ENCODE measurements around the gene SLC12A7. TPM values are rescaled to one million over a fixed set of nuclear protein-coding genes. Genes with fewer than 3 reads are reported as not detected.
A peak's percentile ranks its signal among the peaks of the same experiment; 100 is the strongest.

The SLC12A7 gene
- total RNA-seq, 4 donors from 2014 or later: 8.6 to 29.0 (median 21.5) TPM

- 40% methylated on average over 4 of the region's 4 CpGs for whole genome bisulfite sequencing
- no peak for TF ChIP-seq POLR2AphosphoS5 (IDR thresholded peaks at IDR 0.05)
- no peak for TF ChIP-seq POLR2A (IDR thresholded peaks at IDR 0.05)
- TF ChIP-seq EP300 (IDR thresholded peaks at IDR 0.05): no peak
- no peak for TF ChIP-seq CTCF (IDR thresholded peaks at IDR 0.05)
- peak in 1 of 2 donors; percentile 37 for DNase-seq (ENCODE audit: low spot score in 2 of 2)
- no peaks in the 10 kb centered on the region for H3K9me3 ChIP-seq
- peaks cover 32% of the 10 kb centered on the region for H3K4me1 ChIP-seq
- H3K36me3 ChIP-seq: no peaks in the 10 kb centered on the region
- H3K27ac ChIP-seq: no peak overlapping the region
- no peak overlapping the region for H3K4me3 ChIP-seq
- peaks cover 56% of the 10 kb centered on the region for H3K27me3 ChIP-seq
These were observed 101.7 kb downstream of the SLC12A7 start for GRCh38 chr5:1010181-1010510.

GRCh38 chr5:1009359-1010180 lies 102.3 kb downstream of the SLC12A7 start:
- WGBS: 3% methylated on average over 40 of the region's 70 CpGs
- no peaks in the 10 kb centered on the region for H3K9me3 ChIP-seq
- no peaks in the 10 kb centered on the region for H3K36me3 ChIP-seq
- H3K4me1 ChIP-seq: peaks cover 38% of the 10 kb centered on the region
- H3K27ac ChIP-seq: no peak overlapping the region
- peak overlapping the region; percentile 64 for H3K4me3 ChIP-seq
- peak; percentile 62 to 70 for DNase-seq (ENCODE audit: low spot score in 2 of 2)
- TF ChIP-seq EP300 (IDR thresholded peaks at IDR 0.05): no peak
- no peak for TF ChIP-seq POLR2A (IDR thresholded peaks at IDR 0.05)
- TF ChIP-seq POLR2AphosphoS5 (IDR thresholded peaks at IDR 0.05): no peak
- TF ChIP-seq CTCF (IDR thresholded peaks at IDR 0.05): no peak
- H3K27me3 ChIP-seq: peaks cover 56% of the 10 kb centered on the region

GRCh38 chr5:1008451-1009358 lies 103.2 kb downstream of the SLC12A7 start, which contains the start of gene NKD2:
NKD2 (plus strand) TSS chr5:1008802; CDS start chr5:1009058, 256 bp downstream.
- DNase-seq (ENCODE audit: low spot score in 2 of 2): peak; percentile 71 to 76
- no peak for TF ChIP-seq POLR2A (IDR thresholded peaks at IDR 0.05)
- peak; percentile 63 to 74 for TF ChIP-seq CTCF (IDR thresholded peaks at IDR 0.05)

GRCh38 chr5:1007681-1008450 lies 104.0 kb downstream of the SLC12A7 start:
- H3K4me1 ChIP-seq: peaks cover 55% of the 10 kb centered on the region
- no peak overlapping the region for H3K27ac ChIP-seq
- peak; percentile 63 to 67 for DNase-seq (ENCODE audit: low spot score in 2 of 2)
- peaks cover 56% of the 10 kb centered on the region for H3K27me3 ChIP-seq
- no peaks in the 10 kb centered on the region for H3K36me3 ChIP-seq
- 52% methylated on average over 13 of the region's 23 CpGs for WGBS
- no peak for TF ChIP-seq POLR2AphosphoS5 (IDR thresholded peaks at IDR 0.05)
- TF ChIP-seq POLR2A (IDR thresholded peaks at IDR 0.05): no peak
- TF ChIP-seq EP300 (IDR thresholded peaks at IDR 0.05): no peak
- TF ChIP-seq CTCF (IDR thresholded peaks at IDR 0.05): no peak
- H3K4me3 ChIP-seq: peak overlapping the region; percentile 64
- no peaks in the 10 kb centered on the region for H3K9me3 ChIP-seq

More at GRCh38 chr5:1008451-1009358, 103.2 kb downstream of the SLC12A7 start, which contains the start of gene NKD2:
- Histone ChIP-seq H3K4me1 (peaks cover 47% of the 10 kb centered on the region), H3K9me3 (no peaks in the 10 kb centered on the region), H3K36me3 (no peaks in the 10 kb centered on the region), H3K27ac (no peak within 1 kb of the TSS), H3K4me3 (peak within 1 kb of the TSS; percentile 64), H3K27me3 (peaks cover 56% of the 10 kb centered on the region)
- WGBS: 0% methylated on average over 5 of the region's 108 CpGs

Data from suprapubic skin (tissue), 4 donors.